HFFc6 (cell line): ENCODE measurements around the gene LRRK1. TPM values are rescaled to one million over a fixed set of nuclear protein-coding genes. Genes with fewer than 3 reads are reported as not detected.

ENCODE experiments used
- DNase-seq: peaks from one replicate; pipeline ENCODE4 v3.0.0-alpha.2; 2018
- H3K27ac Mint-ChIP-seq: 2 replicates; pipeline ENCODE4 v1.8.0; 2020; ENCODE audit warnings: mild to moderate bottlenecking, mixed read lengths
- H3K27me3 Mint-ChIP-seq: 2 replicates; pipeline ENCODE4 v1.8.0; 2021; ENCODE audit warnings: mild to moderate bottlenecking, moderate library complexity, mixed read lengths; ENCODE audit not compliant: insufficient read depth
- H3K36me3 Mint-ChIP-seq: 2 replicates; pipeline ENCODE4 v1.8.0; 2021; ENCODE audit warnings: low read depth, mixed read lengths
- H3K4me1 Mint-ChIP-seq: 2 replicates; pipeline ENCODE4 v1.8.0; 2020; ENCODE audit warnings: low read depth, mixed read lengths
- H3K4me3 Mint-ChIP-seq: 2 replicates; pipeline ENCODE4 v1.8.0; 2020; ENCODE audit warnings: mild to moderate bottlenecking, moderate library complexity, mixed read lengths
- H3K9me3 Mint-ChIP-seq: 2 replicates; pipeline ENCODE4 v1.8.0; 2020; ENCODE audit warnings: mild to moderate bottlenecking, mixed read lengths
- total RNA-seq, 6 experiments: library from RNA; stranded (reverse); fragmentation: NEBNext Ultra II Directional; extraction: Animal tissue kit (Norgen Biotek cat#: 25700); gene quantifications; 2 replicates in 1 of 6; 3 replicates in 5 of 6; pipeline ENCODE4 v1.2.3, GENCODE V29; 2021
- TF ChIP-seq, protein P1 (sequence below): fragments of 200-600 bp; sonication (generic); IDR thresholded peaks from 2 replicates; pipeline ENCODE4 v1.5.0; 2021; ENCODE audit warnings: antibody characterized with exemption, mild to moderate bottlenecking

LRRK1 gene
- total RNA-seq, 6 experiments from 2014 or later: 11.4 to 14.8 (median 13.5) TPM

DNA sequence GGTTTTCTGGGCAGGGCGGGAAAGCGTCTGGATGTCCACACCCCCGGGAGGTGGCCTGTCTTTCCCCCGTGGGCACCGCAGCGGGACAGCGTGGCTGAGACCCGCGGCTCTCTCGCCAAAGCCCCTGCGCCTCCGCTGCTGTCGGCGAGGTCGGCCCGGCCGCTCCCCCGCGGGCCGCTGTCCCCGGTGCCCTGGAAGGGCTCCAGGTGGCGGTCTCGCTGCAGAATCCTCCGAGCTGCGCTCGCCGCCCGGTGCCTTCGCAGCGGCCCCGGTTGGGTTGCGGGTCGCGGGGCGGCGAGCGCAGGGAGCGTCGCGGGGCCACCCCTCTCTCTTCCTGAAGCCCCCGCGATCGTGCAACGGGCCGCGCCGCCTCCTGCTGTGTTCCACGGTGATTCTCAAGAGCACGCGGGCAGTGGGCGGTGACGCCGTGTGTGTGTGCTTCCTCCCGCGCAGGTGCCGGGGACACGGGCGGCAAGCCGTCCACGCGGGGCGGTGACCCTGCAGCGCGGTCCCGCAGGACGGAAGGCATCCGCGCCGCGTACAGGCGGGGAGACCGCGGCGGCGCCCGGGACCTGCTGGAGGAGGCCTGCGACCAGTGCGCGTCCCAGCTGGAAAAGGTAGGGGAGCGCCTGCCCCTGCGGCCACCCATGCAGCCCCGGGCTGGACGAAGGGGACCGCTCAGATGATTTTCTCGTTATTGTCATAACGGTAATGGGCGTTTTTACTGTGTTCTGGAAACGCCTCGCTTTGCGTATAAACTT is 54.4 kb downstream of the LRRK1 start:
- no peak for DNase-seq
- Mint-ChIP-seq H3K9me3 (no peaks in the 10 kb centered on the region), H3K4me3 (no peak overlapping the region), H3K36me3 (peaks cover 17% of the 10 kb centered on the region), H3K4me1 (peaks cover 26% of the 10 kb centered on the region), H3K27me3 (no peaks in the 10 kb centered on the region), H3K27ac (no peak overlapping the region)
- TF ChIP-seq, protein P1, sequence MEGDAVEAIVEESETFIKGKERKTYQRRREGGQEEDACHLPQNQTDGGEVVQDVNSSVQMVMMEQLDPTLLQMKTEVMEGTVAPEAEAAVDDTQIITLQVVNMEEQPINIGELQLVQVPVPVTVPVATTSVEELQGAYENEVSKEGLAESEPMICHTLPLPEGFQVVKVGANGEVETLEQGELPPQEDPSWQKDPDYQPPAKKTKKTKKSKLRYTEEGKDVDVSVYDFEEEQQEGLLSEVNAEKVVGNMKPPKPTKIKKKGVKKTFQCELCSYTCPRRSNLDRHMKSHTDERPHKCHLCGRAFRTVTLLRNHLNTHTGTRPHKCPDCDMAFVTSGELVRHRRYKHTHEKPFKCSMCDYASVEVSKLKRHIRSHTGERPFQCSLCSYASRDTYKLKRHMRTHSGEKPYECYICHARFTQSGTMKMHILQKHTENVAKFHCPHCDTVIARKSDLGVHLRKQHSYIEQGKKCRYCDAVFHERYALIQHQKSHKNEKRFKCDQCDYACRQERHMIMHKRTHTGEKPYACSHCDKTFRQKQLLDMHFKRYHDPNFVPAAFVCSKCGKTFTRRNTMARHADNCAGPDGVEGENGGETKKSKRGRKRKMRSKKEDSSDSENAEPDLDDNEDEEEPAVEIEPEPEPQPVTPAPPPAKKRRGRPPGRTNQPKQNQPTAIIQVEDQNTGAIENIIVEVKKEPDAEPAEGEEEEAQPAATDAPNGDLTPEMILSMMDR: no peak

- H3K4me1 Mint-ChIP-seq: peaks cover 15% of the 10 kb centered on the region
- no peak overlapping the region for H3K4me3 Mint-ChIP-seq
- no peaks in the 10 kb centered on the region for H3K27me3 Mint-ChIP-seq
- TF ChIP-seq, protein P1: no peak
- peaks cover 15% of the 10 kb centered on the region; the same call in 1 of the 2 replicates for H3K36me3 Mint-ChIP-seq
- H3K27ac Mint-ChIP-seq: no peak overlapping the region
- no peaks in the 10 kb centered on the region for H3K9me3 Mint-ChIP-seq
- DNase-seq: no peak
Measured at GRCh38 chr15:100975043-100975442, 55.9 kb downstream of the LRRK1 start.

- Mint-ChIP-seq H3K36me3 (peaks cover 6% of the 10 kb centered on the region; the same call in 1 of the 2 replicates), H3K27me3 (no peaks in the 10 kb centered on the region), H3K9me3 (no peaks in the 10 kb centered on the region), H3K4me1 (peaks cover 5% of the 10 kb centered on the region; the same call in 1 of the 2 replicates), H3K27ac (no peak overlapping the region), H3K4me3 (no peak overlapping the region)
- TF ChIP-seq, protein P1: no peak
- DNase-seq: no peak
Measured at GRCh38 chr15:100980410-100981046, 61.4 kb downstream of the LRRK1 start.

DNA sequence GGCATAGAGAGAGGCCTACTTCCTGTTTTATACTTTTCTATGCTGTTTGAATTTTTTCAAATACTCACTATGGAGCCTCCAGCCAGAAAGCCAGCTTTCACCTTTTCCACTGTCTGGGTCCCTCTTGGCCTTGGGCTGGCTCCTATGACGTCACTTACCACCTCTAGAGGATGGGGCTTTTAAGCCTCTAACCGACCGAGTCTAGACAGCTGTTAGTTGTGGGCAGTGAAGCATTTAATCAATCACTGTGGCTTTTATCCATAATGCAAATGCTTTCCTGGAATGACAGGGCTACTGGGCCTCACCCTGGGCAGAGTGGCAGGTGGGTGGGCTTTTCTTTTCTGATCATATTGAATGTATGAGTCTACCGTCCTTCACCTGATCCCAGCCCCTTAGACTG is 61.9 kb downstream of the LRRK1 start:
- Mint-ChIP-seq H3K27ac (no peak overlapping the region), H3K4me1 (peaks cover 5% of the 10 kb centered on the region; the same call in 1 of the 2 replicates), H3K9me3 (no peaks in the 10 kb centered on the region), H3K27me3 (no peaks in the 10 kb centered on the region), H3K36me3 (0 out of 2 replicates have a peak, but pooled peaks cover 4% of the 10 kb centered on the region), H3K4me3 (no peak overlapping the region)
- no peak for DNase-seq
- TF ChIP-seq, protein P1: no peak

- H3K27ac Mint-ChIP-seq: no peak overlapping the region
- no peaks in the 10 kb centered on the region for H3K27me3 Mint-ChIP-seq
- TF ChIP-seq, protein P1: no peak
- peaks cover 6% of the 10 kb centered on the region; the same call in 1 of the 2 replicates for H3K36me3 Mint-ChIP-seq
- no peak for DNase-seq
- no peak overlapping the region for H3K4me3 Mint-ChIP-seq
- H3K4me1 Mint-ChIP-seq: peaks cover 17% of the 10 kb centered on the region; the same call in 1 of the 2 replicates
- no peaks in the 10 kb centered on the region for H3K9me3 Mint-ChIP-seq
Measured at GRCh38 chr15:100983221-100983620, 64.1 kb downstream of the LRRK1 start.
